NT2/D1 (cell line): ENCODE measurements around the gene SLC27A3.

Source experiments
- SUZ12 ChIP-seq: IDR thresholded peaks from 2 replicates; pipeline ENCODE4 v1.6.1; 2011; ENCODE audit not compliant: insufficient read length, insufficient read depth; ENCODE audit errors: extremely low read depth
- YY1 ChIP-seq: IDR thresholded peaks from 2 replicates; pipeline ENCODE4 v1.6.1; 2011; ENCODE audit not compliant: insufficient read length, insufficient read depth
- ZNF274 ChIP-seq: IDR thresholded peaks from 2 replicates; pipeline ENCODE4 v1.6.1; 2011; ENCODE audit warnings: mild to moderate bottlenecking, low read depth, low read length

- no peak for TF ChIP-seq SUZ12
- TF ChIP-seq YY1: no peak
- TF ChIP-seq ZNF274: no peak
Measured at GRCh38 chr1:153789478-153790034, 14.3 kb downstream of the SLC27A3 start.
